Large intestine (tissue), 3 donors: ENCODE results near the gene TMEM51. TPM values are rescaled to one million over a fixed set of nuclear protein-coding genes. Genes with fewer than 3 reads are reported as not detected.

Experiments
- DNase-seq, 2 donors: peaks; one replicate each; pipeline versions ENCODE4 v3.0.0 to v3.0.0-alpha.2; 2013
- H3K27ac ChIP-seq: one replicate; pipeline ENCODE4 v1.5.1; 2013; ENCODE audit warnings: low read length
- H3K27me3 ChIP-seq: 2 replicates; pipeline ENCODE4 v1.6.1; 2013; ENCODE audit warnings: low read length; ENCODE audit not compliant: control insufficient read depth, insufficient read depth
- H3K36me3 ChIP-seq: 2 replicates; pipeline ENCODE4 v1.6.1; 2013; ENCODE audit warnings: low read length; ENCODE audit not compliant: control insufficient read depth, insufficient read depth
- H3K4me1 ChIP-seq: one replicate; pipeline ENCODE4 v1.6.1; 2013; ENCODE audit warnings: low read length; ENCODE audit not compliant: control insufficient read depth, insufficient read depth
- H3K4me3 ChIP-seq: one replicate; pipeline ENCODE4 v1.5.1; 2013; ENCODE audit warnings: low read length
- H3K9me3 ChIP-seq: one replicate; pipeline ENCODE4 v1.6.1; 2013; ENCODE audit warnings: mild to moderate bottlenecking, low read depth, low read length, moderate library complexity; ENCODE audit not compliant: control insufficient read depth
- WGBS: methylation state at CpG from one replicate; pipeline ENCODE4 v1.1.5; 2013; ENCODE audit warnings: low lambda C conversion rate; ENCODE audit not compliant: insufficient coverage; 5-methylcytosine and 5-hydroxymethylcytosine counted together
- polyA plus RNA-seq: library from polyadenylated mRNA; unstranded; fragments of 120-200 nt; gene quantifications from one replicate; pipeline ENCODE4 v1.2.1, GENCODE V29; 2013

TMEM51 gene
- polyA plus RNA-seq, 1 donor: 35.7 TPM

DNA sequence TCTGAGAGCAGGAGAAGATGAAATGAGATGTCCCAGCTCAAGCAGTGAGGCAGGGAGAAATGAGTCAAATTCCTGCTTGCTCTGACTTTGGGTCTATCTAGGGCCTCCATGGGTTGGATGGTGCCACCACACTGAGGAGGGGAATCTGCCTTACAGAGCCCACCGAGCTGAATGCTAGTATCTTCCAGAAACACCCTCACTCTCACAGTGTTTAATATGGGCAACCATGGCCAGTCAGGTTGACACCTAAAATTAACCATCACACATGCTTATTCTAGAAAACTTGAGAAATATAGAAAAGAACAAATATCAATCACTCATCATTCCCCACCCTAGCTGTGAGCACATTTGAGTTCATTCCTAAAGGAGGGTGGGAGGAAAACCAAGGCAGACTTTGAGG, 64.1 kb downstream of the TMEM51 start:
- no CpG with 5 or more reads among the region's 1 CpG for WGBS
- Histone ChIP-seq H3K27me3 (no peaks in the 10 kb centered on the region), H3K9me3 (no peaks in the 10 kb centered on the region), H3K36me3 (peaks cover 54% of the 10 kb centered on the region), H3K27ac (no peak overlapping the region), H3K4me3 (no peak overlapping the region), H3K4me1 (peaks cover 19% of the 10 kb centered on the region)
- DNase-seq: no peak

DNA sequence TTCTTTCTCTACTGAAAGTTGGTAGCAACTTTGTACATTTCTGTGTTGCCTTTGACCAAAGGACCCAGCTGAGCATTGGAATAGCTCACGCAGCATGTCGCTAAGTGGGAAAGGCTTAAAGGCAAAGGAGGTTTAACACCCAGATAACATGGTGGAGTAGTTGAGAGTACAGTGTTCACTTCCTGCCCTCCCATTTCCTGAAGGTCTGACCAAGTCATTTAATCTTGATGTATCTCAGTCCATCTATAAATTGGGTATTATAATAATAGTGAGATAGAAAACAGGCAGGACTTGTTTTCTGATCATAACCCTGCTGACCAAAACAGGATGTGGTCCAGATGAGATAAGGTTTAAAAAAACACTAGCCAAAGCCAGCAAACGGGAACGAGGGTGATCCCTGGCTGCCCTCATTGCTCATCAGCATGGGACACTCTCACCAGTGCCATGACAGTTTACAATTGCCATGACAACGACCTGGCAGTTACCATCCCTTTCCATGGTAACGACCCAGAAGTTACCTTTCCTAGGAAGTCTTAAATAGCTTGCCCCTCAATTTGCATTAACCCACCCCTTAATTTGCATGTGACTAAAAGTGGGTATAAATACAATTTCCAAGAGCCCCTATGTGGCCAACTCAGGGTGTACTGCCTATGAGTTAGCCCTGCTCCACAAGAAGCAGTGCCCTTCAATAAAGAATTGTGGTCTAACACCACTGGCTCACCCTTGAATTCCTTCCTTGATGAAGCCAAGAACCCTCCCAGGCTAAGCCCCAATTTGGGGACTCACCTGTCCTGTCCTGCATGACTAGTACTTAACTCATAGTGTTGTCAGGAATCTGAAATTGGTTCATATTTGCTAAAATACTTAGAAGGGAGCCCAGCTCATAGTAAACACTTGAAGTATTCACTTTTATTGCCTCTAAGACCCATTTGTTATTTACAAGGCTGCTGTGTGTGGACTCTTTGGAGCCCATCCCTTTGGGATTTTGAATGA, 65.0 kb downstream of the TMEM51 start:
- H3K27me3 ChIP-seq: no peaks in the 10 kb centered on the region
- no peak for DNase-seq
- no CpG with 5 or more reads among the region's 6 CpGs for WGBS

DNA sequence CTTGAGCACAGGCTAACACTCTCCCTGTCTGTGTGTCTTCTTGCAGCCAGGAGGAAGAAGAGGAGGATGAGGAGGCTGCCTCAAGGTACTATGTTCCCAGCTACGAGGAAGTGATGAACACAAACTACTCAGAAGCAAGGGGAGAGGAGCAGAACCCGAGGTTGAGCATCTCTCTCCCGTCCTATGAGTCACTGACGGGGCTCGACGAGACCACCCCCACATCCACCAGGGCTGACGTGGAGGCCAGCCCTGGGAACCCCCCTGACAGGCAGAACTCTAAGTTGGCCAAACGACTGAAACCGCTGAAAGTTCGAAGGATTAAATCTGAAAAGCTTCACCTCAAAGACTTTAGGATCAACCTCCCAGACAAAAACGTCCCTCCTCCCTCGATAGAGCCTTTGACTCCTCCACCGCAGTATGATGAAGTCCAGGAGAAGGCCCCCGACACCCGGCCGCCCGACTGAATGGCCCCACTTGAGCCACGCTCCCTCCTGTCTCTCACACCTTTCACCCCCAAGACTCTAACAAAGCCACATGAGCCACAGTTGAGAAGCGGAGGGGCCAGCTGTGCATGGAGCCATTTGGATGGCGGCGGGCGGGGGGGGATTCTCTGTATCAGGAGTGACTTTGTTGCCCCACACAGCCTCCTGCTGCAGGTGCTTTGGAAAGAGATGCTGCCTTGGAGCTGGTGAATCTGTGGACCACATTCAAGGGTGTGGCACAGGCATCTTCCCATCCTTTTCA, 65.9 kb downstream of the TMEM51 start:
- Histone ChIP-seq H3K4me3 (no peak overlapping the region), H3K4me1 (peaks cover 15% of the 10 kb centered on the region), H3K9me3 (no peaks in the 10 kb centered on the region), H3K36me3 (peaks cover 52% of the 10 kb centered on the region), H3K27ac (no peak overlapping the region), H3K27me3 (no peaks in the 10 kb centered on the region)
- WGBS: no CpG with 5 or more reads among the region's 22 CpGs
- no peak for DNase-seq

More for the DNA sequence above, 65.0 kb downstream of the TMEM51 start:
- H3K9me3 ChIP-seq: no peaks in the 10 kb centered on the region
- no peak overlapping the region for H3K4me3 ChIP-seq
- peaks cover 53% of the 10 kb centered on the region for H3K36me3 ChIP-seq
- H3K4me1 ChIP-seq: peaks cover 19% of the 10 kb centered on the region
- no peak overlapping the region for H3K27ac ChIP-seq

DNA sequence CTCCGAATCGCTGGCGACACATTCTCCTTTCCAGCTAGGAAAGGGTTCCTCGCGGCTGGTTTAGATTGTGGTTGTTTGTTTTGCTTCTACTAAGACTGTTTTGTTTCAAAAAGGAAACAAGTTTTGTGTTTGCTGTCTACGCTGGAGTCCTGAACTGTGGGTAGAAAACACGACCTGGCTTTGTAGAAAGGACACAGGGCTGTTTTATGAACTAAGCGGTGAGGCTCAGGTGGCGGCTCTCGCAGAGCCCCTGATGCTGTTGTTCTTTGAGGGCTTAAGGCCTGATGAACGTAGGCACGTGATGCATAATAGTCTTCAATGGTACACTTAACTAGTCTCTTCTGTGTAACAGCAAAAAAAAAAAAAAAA, 66.5 kb downstream of the TMEM51 start:
- DNase-seq: no peak
- no peak overlapping the region for H3K4me3 ChIP-seq
- H3K4me1 ChIP-seq: peaks cover 12% of the 10 kb centered on the region
- WGBS: 95% methylated on average over 4 of the region's 12 CpGs
- H3K36me3 ChIP-seq: peaks cover 46% of the 10 kb centered on the region
- no peaks in the 10 kb centered on the region for H3K9me3 ChIP-seq
- no peaks in the 10 kb centered on the region for H3K27me3 ChIP-seq
- no peak overlapping the region for H3K27ac ChIP-seq

DNA sequence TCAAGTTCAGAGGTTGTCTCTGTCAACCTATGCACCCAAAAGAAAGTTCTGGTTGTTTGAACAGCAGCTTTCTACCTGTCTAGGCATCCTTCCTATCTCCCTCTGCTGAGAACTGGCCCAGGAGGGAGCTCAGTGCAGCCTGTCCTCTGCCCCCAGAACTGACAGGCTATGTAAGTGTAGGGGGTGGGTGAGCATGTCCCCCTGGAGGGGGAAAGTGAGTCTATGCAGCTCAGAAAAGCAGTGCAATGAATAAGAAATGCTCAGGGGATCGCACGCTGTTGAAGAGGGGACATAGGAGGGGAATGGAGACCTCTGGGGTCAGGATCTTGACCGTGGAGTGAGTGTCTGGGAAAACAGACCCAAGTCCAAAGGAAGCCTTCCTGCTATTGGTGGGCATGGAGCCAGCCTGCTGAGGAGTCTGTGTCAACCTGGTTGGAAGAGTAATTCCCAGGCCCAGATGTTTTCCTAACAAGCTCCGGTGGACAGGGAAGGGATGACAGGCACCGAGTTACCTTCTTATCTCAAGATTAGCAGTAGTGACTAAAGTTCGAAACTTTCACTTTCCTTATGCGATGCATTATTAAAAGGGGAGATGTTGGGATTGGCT, 67.4 kb downstream of the TMEM51 start:
- peaks cover 11% of the 10 kb centered on the region for H3K4me1 ChIP-seq
- H3K4me3 ChIP-seq: no peak overlapping the region
- no peak overlapping the region for H3K27ac ChIP-seq
- peaks cover 41% of the 10 kb centered on the region for H3K36me3 ChIP-seq
- H3K27me3 ChIP-seq: no peaks in the 10 kb centered on the region
- DNase-seq: peak; percentile 80 to 90
- H3K9me3 ChIP-seq: no peaks in the 10 kb centered on the region
- WGBS: 8% methylated on average over 2 of the region's 7 CpGs

DNA sequence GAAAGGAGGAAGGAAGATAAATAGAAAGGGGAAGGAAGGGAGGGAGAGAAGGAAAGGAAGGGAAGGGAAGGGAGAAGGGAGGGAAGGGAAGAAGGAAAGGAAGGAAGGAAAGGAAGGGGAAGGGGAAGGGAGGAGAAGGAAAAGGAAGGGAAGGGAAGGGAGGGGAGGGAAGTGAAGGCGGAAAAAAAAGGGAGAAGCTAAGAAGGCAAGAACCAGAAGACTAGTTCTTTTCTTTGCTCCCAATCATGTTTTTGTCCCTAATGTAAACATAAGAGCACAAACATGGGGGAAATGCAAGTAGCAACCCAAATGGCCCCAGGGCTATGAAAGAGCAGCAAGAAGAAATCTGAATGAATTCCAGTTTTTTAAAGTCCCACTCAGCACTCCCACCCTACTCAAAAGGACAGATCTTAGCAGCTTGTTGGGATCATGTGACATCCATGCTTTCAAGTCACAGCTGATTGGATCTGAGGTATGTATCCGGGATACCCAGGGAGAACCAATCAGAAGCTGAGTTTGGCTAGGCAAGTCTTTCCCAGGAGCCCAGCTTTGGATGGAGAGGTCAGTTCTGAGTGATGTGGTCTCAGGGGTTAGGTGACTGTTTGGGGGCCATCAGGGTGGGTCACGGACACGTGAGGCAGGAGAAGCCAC, 69.2 kb downstream of the TMEM51 start:
- H3K27ac ChIP-seq: no peak overlapping the region
- H3K36me3 ChIP-seq: peaks cover 38% of the 10 kb centered on the region
- DNase-seq: no peak
- H3K9me3 ChIP-seq: no peaks in the 10 kb centered on the region
- no peaks in the 10 kb centered on the region for H3K27me3 ChIP-seq
- H3K4me3 ChIP-seq: no peak overlapping the region
- peaks cover 11% of the 10 kb centered on the region for H3K4me1 ChIP-seq
- WGBS: 100% methylated on average over 1 of the region's 4 CpGs

DNA sequence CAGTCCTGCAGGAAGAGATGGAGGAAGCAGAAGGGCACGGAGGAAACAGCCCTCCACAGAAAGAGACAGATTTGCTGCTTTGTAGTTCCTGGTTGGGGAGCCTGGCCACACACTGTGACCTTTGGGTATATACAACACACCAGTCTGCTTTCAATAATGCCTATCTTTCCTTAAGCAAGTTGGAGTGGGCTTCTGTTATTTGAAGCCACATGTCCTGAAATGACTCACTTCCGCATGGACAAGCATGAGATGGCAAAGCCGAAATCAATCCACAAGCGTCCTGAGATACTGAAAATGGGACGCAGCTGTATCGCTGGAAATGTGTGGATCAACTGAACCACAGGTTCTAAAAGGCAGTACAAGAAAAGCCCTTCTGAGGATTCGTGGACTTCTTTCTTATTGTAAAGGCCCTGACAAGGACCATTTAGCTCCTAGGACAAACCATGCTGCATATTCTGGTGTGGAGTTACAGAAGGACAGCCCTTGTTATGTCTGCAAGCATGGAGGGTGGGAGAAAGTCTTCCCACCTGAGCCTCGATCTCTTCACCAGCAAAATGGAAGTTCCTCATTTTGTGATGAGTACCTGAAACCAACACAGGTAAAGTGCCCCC, 70.8 kb downstream of the TMEM51 start:
- DNase-seq: no peak
- WGBS: no CpG with 5 or more reads among the region's 8 CpGs
- H3K27me3 ChIP-seq: no peaks in the 10 kb centered on the region
- no peak overlapping the region for H3K4me3 ChIP-seq
- H3K27ac ChIP-seq: no peak overlapping the region
- peaks cover 11% of the 10 kb centered on the region for H3K4me1 ChIP-seq
- peaks cover 23% of the 10 kb centered on the region for H3K36me3 ChIP-seq
- no peaks in the 10 kb centered on the region for H3K9me3 ChIP-seq

DNA sequence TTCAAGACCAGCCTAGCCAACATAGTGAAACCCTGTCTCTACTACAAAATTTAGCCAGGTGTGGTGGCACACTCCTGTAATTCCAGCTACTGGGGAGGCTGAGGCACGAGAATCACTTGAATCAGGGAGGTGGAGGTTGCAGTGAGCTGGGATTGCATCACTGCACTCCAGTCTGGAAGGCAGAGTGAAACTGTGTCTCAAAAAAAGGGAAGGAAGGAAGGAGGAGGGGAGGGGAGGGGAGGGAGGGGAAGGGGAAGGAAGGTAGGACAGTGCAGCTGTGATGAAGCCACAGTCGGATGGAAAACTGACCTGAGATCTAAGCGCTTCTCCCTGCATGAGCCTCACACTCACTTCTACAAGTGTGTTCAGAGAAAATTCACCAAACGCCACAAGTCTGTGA, 71.4 kb downstream of the TMEM51 start:
- Histone ChIP-seq H3K9me3 (no peaks in the 10 kb centered on the region), H3K27me3 (no peaks in the 10 kb centered on the region), H3K36me3 (peaks cover 16% of the 10 kb centered on the region), H3K4me3 (no peak overlapping the region), H3K4me1 (peaks cover 11% of the 10 kb centered on the region), H3K27ac (no peak overlapping the region)
- no CpG with 5 or more reads among the region's 4 CpGs for WGBS
- no peak for DNase-seq

DNA sequence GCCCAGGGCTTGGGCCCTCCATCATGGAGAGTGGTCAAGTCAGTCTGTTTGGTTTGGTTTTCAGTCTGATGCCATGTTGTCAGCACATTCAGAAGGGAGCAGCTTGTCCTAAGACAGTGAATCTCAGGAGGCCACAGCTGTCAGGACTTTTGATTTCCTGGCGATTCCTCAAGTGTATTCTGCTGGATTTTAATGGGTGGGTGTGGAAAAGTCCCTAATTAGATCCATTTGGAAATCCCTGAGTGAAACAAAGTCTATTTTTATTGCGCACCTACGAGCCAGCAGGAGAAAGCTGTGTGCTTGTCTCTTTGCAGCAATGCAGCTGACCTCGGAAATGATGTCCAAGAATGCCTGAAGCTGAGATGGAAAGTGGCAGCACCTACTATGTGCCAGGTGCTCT, 71.9 kb downstream of the TMEM51 start:
- 100% methylated on average over 1 of the region's 4 CpGs for WGBS
- no peaks in the 10 kb centered on the region for H3K9me3 ChIP-seq

More for the DNA sequence above, 71.9 kb downstream of the TMEM51 start:
- Histone ChIP-seq H3K27ac (no peak overlapping the region), H3K27me3 (no peaks in the 10 kb centered on the region), H3K4me1 (peaks cover 10% of the 10 kb centered on the region), H3K36me3 (peaks cover 12% of the 10 kb centered on the region), H3K4me3 (no peak overlapping the region)
- no peak for DNase-seq
